GM18508 (cell line): ENCODE measurements around the gene EML2.
"Not testable (repeated sequence)": the region's sequence is repeated elsewhere in the genome, so short reads cannot be mapped to it uniquely, and the experiment has no call there.

Experiments
- ATAC-seq: cut with Tn5 transposase; IDR thresholded peaks from one replicate; pipeline ENCODE4 v1.9.1; 2021; ENCODE audit warnings: moderate number of reproducible peaks; ENCODE audit not compliant: insufficient read depth, unreplicated experiment

The EML2 gene

GRCh38 chr19:45638930-45639729, at the start of gene EML2:
TSS of gene EML2 (minus strand) at chr19:45639397. CDS start at chr19:45639376, 21 bp downstream.
- no peak for ATAC-seq

- no peak for ATAC-seq
These were observed 48.4 kb upstream of the EML2 start for GRCh38 chr19:45687599-45687998.

GRCh38 chr19:45685045-45685444, 45.8 kb upstream of the EML2 start:
- ATAC-seq = not testable (repeated sequence)

- no peak for ATAC-seq
These were observed 43.7 kb upstream of the EML2 start for GRCh38 chr19:45682908-45683307.

- no peak for ATAC-seq
These were observed 42.9 kb upstream of the EML2 start for GRCh38 chr19:45682117-45682516.

GRCh38 chr19:45681391-45682015, 42.3 kb upstream of the EML2 start:
- ATAC-seq = no peak

- no peak for ATAC-seq
These were observed 38.4 kb upstream of the EML2 start for GRCh38 chr19:45677351-45678230.

- no peak for ATAC-seq
These were observed 37.7 kb upstream of the EML2 start for GRCh38 chr19:45676851-45677263.

GRCh38 chr19:45674946-45675345, 35.7 kb upstream of the EML2 start:
- ATAC-seq = no peak

- ATAC-seq = no peak
These were observed 31.7 kb upstream of the EML2 start for GRCh38 chr19:45670670-45671453.

- no peak for ATAC-seq
These were observed 29.2 kb upstream of the EML2 start for GRCh38 chr19:45668342-45668871.

- ATAC-seq = no peak
These were observed 28.6 kb upstream of the EML2 start, which contains the start of gene GIPR for GRCh38 chr19:45667620-45668341. TSS of gene GIPR (plus strand) at chr19:45668221. CDS start at chr19:45669521, 1,300 bp downstream.

- no peak for ATAC-seq
These were observed 25.4 kb upstream of the EML2 start for GRCh38 chr19:45664575-45664974.

GRCh38 chr19:45663800-45664199, 24.6 kb upstream of the EML2 start:
- no peak for ATAC-seq

GRCh38 chr19:45660636-45661035, 21.4 kb upstream of the EML2 start:
- ATAC-seq = no peak

GRCh38 chr19:45659096-45659729, 20.0 kb upstream of the EML2 start:
- no peak for ATAC-seq

- ATAC-seq = no peak
These were observed 18.4 kb upstream of the EML2 start for GRCh38 chr19:45657520-45658167.

GRCh38 chr19:45655073-45655472, 15.9 kb upstream of the EML2 start:
- ATAC-seq = no peak
